ENCODE measurements around the gene YWHAB. TPM values are rescaled to one million over a fixed set of nuclear protein-coding genes. Genes with fewer than 3 reads are reported as not detected.

The YWHAB gene
- total RNA-seq, 1 donor from 2014 or later = 234 TPM

GRCh38 chr20:44891826-44892225 is 6.3 kb downstream of the YWHAB start:
- Mint-ChIP-seq H3K4me1 (peaks cover 89% of the 10 kb centered on the region), H3K9me3 (no peaks in the 10 kb centered on the region), H3K27ac (no peak overlapping the region), H3K4me3 (no peak overlapping the region), H3K36me3 (ENCODE audit: low read depth) (peaks cover 56% of the 10 kb centered on the region), H3K27me3 (no peaks in the 10 kb centered on the region)
- intact Hi-C loops (cut with micrococcal nuclease) = loop anchor here (2.0 kb wide), 1 partner anchor 69 kb away; the partner anchor contains the start of gene TOMM34
- TF ChIP-seq CTCF (IDR thresholded peaks at IDR 0.05) = no peak
- DNase-seq = no peak
- no peak for ATAC-seq (ENCODE audit: low read depth)
- ChIA-PET CTCF (no interaction called here), POLR2A (no interaction called here)

- peak overlapping the region; percentile 13 for H3K27ac Mint-ChIP-seq
- intact Hi-C loops (cut with micrococcal nuclease) = no loop called here
- no peak for TF ChIP-seq CTCF (IDR thresholded peaks at IDR 0.05)
- ChIA-PET CTCF (no interaction called here), POLR2A (no interaction called here)
- H3K27me3 Mint-ChIP-seq = no peaks in the 10 kb centered on the region
- ATAC-seq (ENCODE audit: low read depth) (no peak), DNase-seq (no peak)
- H3K9me3 Mint-ChIP-seq = no peaks in the 10 kb centered on the region
- peak overlapping the region; percentile 1 for H3K4me3 Mint-ChIP-seq
- peaks cover 84% of the 10 kb centered on the region for H3K4me1 Mint-ChIP-seq
- peaks cover 44% of the 10 kb centered on the region for H3K36me3 Mint-ChIP-seq (ENCODE audit: low read depth)
Observed at GRCh38 chr20:44894959-44895358, 9.5 kb downstream of the YWHAB start.

GRCh38 chr20:44896583-44896982 is 11.1 kb downstream of the YWHAB start:
- Mint-ChIP-seq H3K36me3 (ENCODE audit: low read depth) (peaks cover 49% of the 10 kb centered on the region), H3K27ac (no peak overlapping the region), H3K4me3 (no peak overlapping the region), H3K9me3 (no peaks in the 10 kb centered on the region), H3K27me3 (no peaks in the 10 kb centered on the region), H3K4me1 (peaks cover 80% of the 10 kb centered on the region)
- ChIA-PET CTCF (interaction anchor here (1.2 kb wide), 1 partner anchor 8 kb away, joined by 3 read pairs; no protein-coding TSS in a partner anchor), POLR2A (no interaction called here)
- intact Hi-C loops (cut with micrococcal nuclease) = loop anchor here (1.0 kb wide), 1 partner anchor 10 kb away; no protein-coding TSS in a partner anchor
- ATAC-seq (ENCODE audit: low read depth) (no peak), DNase-seq (no peak)
- no peak for TF ChIP-seq CTCF (IDR thresholded peaks at IDR 0.05)

GRCh38 chr20:44897133-44897532 is 11.6 kb downstream of the YWHAB start:
- Mint-ChIP-seq H3K27ac (no peak overlapping the region), H3K4me1 (peaks cover 75% of the 10 kb centered on the region), H3K36me3 (ENCODE audit: low read depth) (peaks cover 51% of the 10 kb centered on the region), H3K4me3 (no peak overlapping the region), H3K27me3 (no peaks in the 10 kb centered on the region), H3K9me3 (no peaks in the 10 kb centered on the region)
- ChIA-PET POLR2A (no interaction called here), CTCF (interaction anchor here (1.2 kb wide), 1 partner anchor 8 kb away, joined by 3 read pairs; no protein-coding TSS in a partner anchor)
- intact Hi-C loops (cut with micrococcal nuclease) = no loop called here
- DNase-seq (no peak), ATAC-seq (ENCODE audit: low read depth) (no peak)
- TF ChIP-seq CTCF (IDR thresholded peaks at IDR 0.05) = no peak

- Mint-ChIP-seq H3K27ac (no peak overlapping the region), H3K9me3 (no peaks in the 10 kb centered on the region), H3K4me1 (peaks cover 49% of the 10 kb centered on the region), H3K27me3 (no peaks in the 10 kb centered on the region), H3K4me3 (no peak overlapping the region), H3K36me3 (ENCODE audit: low read depth) (peaks cover 64% of the 10 kb centered on the region)
- TF ChIP-seq CTCF (IDR thresholded peaks at IDR 0.05) = no peak
- DNase-seq (no peak), ATAC-seq (ENCODE audit: low read depth) (no peak)
- intact Hi-C loops (cut with micrococcal nuclease) = no loop called here
- POLR2A ChIA-PET = interaction anchor here (0.8 to 0.9 kb wide), 2 partner anchors 15 to 1220 kb away, joined by 3 read pairs; partner anchors contain the start of gene YWHAB
- CTCF ChIA-PET = no interaction called here
Observed at GRCh38 chr20:44900231-44900854, 14.8 kb downstream of the YWHAB start.
